Myometrial cell (primary cell): ENCODE data around the gene BBS1. TPM values are rescaled to one million over a fixed set of nuclear protein-coding genes. Genes with fewer than 3 reads are reported as not detected.

Experiments used
- total RNA-seq: library from RNA; depleted of rRNA; stranded (reverse); fragments of >200 nt; gene quantifications from 2 replicates; pipeline ENCODE4 v1.2.3, GENCODE V29; 2015

The BBS1 gene
- total RNA-seq = 30.8 and 39.8 TPM in 2 replicates

DNA sequence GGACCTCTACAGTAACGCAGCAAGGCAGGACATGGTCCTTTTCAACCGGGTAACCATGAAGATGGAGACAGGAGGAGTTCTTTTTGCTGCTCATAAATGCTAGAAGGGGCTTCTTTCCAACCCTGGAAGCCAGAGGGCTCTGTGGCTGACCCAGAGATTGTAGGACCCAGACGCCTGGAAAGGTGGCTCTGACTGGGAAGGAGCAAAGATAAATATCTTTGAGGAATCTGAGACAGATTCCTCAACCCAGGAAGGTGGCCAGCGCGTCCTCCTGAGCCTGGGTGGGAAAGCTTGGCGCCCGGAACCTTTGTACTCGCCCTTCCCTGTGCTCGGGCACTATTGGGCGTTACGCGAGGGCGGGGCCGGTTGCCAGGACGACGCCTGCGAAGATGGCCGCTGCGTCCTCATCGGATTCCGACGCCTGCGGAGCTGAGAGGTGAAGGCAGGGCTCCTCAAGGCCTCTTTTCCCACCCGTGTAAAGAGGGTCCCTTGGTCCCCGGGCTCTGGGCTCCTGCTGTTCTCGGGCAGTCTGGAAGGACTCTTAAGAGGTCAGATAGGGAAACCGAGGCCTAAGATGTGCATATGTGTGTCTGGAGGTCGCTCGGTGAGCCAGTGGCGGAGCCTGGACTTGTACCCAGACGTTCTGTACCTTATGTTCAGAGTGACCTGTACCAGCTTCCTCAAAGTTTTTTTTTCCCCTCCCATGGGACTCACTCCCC is at the start of gene BBS1:
BBS1 (plus strand) TSS at position 365 of the 719 bp plus-strand sequence; CDS start at position 390, 25 bp downstream.

DNA sequence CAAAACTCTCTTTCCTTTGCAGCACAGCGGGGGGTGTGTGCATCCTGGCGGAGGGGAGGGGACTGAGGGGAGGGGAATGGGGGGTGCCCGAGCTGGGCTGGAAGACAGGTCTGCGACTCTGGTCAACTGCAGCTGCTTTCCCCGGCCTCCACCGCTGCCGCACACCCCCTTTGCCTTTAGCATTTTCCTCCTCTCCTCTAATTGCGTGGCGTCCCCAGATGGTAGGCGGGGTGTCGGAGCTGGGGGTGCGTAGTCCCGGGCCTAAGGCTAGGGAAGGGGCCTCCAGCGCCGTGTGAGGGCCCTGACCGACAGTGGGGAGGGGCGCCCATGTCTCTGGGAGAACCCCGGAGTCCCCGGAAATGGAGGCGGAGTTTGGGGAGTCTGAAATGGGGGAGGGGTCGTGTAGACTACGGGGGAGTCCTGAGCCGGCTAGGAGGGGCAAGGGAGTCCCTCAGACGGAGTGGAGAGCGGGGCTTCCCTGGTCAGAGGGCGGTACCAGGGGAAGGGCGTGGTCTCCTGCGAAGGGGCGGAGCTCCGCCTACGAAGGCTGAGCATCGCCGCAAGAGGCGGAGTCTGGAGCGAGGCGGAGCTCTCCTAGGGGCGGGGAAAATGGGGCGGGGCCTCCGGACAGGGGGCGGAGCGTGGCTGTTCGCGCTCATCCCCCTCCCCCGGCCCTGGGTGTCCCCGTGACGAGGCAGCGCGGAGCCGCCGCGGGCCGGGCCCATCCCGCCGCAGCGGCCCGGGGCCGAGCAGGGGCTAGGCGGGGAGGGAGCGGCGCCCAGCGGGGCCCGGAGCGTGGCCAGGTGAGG is 44.0 kb upstream of the BBS1 start, which contains the start of gene PELI3:
PELI3 (plus strand) TSS at position 681 of the 809 bp plus-strand sequence. CDS start 1,224 bp downstream, outside the sequence.

DNA sequence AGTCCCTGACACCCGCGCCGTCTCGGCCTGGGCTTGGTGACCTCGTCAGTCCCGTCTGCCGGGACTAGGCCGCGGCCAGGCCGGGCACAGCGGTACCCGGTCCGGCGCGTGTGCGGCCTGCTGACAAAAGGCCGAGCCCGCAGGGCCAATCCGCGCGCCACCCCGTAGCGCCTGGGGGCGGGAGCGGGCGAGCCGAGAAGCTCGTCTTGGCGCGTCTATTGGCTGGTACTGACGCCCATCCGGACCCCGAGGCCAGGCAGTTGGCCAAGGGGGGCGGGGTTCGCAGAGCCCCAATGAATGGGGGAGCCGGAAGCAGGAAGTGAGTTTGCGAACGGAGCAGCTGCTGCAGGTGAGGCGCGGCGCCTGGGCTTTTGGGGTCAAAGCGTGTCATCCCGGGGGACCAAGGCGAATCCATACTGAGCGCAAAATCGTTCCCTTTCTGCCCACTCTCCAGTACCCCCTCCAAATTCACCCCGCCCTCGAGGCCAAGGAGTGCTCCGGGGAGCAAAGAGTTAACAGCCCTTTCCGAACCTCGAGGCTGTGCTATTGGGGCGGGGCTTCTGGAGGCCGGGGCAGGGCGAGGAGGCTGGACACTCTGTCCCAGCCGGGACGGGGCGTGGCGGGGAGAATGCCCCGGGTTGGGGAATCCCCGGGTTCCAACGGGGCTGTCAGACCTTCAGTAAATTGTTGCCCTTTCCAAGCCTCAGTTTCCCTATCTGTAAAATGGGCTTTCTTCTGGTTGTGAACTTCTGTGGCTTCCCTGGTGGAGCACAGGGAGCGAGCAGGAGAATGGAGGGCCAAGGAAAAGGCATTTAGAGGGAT is 30.1 kb upstream of the BBS1 start, which contains the start of gene DPP3:
DPP3 (plus strand) TSS at position 318 of the 822 bp plus-strand sequence. CDS start 1,767 bp downstream, outside the sequence.

DNA sequence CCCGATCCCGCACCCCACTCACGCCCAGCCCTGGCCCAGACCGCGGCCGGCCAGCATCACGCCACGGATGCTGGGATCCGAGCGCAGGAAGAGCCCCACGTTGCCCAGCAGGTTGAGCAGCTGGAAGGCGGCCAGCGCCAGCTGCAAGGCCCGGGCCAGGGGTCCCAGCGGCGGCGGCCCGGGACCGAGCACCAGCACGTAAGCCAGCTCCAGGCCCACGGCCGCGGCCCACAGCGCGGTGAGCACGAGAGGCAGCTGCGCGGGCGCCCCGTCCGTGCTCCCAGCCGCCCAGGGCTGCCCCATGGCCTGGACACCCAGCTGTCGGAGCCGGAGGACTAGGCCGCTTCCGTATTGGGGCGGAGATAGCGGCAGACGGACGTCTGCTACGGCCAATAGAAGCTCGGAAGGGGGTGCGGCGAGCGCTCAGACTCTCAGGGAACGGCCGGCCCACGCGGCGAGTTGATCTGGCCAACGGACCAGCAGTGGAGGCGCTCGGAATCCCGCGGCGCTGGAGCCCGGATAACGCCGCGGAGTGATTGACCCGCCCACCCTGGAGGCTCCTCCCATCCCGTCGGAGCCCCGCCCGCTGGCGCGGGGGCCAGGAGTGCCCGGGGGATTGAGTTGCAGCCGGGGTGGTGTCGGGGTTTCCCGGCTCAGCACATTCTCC is 35.4 kb downstream of the BBS1 start, which contains the start of gene ZDHHC24:
ZDHHC24 (minus strand) TSS at position 348 of the 667 bp plus-strand sequence; CDS start at position 303, 45 bp downstream.

DNA sequence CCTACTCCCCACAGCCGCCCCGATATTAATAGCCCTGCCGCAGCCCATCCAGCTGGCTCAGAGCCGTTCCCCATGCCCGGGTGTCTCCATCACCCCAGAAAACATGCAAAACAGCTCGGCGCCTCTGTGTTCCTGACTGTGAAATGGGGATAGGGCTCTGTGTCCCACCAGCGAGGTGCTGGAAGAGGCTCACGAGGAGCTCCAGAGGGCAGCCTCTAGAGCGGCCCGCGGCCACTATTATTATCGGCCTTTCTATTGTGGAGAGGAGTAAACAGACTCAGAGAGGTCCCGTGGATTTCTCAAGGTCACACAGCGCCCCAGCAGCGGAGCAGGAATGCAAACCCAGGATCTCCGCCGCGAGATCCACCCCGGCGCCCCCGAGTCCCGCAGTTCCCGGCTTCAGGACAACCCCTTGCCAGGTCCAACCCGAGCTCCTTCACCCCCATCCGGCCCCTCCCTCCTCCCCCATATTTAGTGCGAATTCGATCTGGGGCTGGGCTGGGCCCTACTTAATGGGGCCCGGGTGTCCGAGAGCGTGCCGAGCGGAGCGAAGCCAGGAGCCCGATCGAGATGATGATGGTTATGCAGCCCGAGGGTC is 36.0 kb downstream of the BBS1 start, which contains the start of gene ACTN3:
ACTN3 (plus strand) TSS at position 536 of the 598 bp plus-strand sequence; CDS start at position 571, 35 bp downstream.

DNA sequence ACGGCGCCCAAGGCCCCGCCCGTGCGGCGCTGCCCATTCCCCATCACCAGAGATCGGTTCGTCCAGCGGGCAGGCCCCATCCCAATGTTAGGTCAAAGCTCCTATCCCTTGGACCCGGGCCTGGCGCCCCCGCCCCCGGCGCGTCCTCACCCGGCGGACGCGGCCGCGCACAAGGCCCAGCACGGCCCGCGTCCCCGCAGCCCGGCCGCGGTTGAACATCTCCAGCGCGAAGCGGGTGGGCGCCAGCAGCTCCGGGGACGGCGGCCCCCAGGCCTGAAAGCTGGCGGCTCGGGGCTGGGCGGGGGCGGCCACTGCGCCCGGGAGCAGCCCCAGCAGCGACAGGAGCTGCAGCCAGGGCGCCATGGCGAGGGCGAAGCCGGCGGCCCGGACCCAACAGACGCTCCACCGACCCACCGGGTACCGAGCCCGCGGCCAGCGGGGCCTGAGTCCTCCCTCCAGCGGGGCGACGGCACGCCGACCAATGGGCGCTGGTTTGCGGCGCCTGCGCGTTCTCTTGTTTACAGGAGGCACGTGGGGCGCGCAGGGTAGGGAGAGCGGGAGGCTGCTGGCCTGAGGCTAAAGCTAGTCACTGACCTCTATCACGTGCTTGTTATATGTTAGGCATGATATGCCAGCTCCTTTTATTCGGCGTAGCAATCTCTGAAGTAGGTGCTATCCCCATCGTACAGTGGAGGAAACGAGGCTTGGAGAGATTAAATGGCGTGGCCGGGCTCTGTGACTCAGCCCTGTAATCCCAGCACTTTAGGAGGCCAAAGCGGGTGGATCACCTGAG is 57.9 kb downstream of the BBS1 start, which contains the start of gene CTSF:
CTSF (minus strand) TSS at position 483 of the 793 bp plus-strand sequence; CDS start at position 363, 120 bp downstream.

Other genes with a start within 250 kb of the BBS1 start
- gene RAB1B, start 242.0 kb upstream of the BBS1 start, total RNA-seq = 165 and 169 TPM in 2 replicates
- gene CNIH2, start 232.5 kb upstream of the BBS1 start, total RNA-seq = 0.29 TPM in 1 of 2 replicates, not detected in the other
- 239 and 330 TPM in 2 replicates for gene YIF1A, start 221.5 kb upstream of the BBS1 start, total RNA-seq
- gene TMEM151A, start 218.7 kb upstream of the BBS1 start, total RNA-seq = not detected in 2 replicates
- 93.4 and 98.0 TPM in 2 replicates for gene CD248, start 193.6 kb upstream of the BBS1 start, total RNA-seq
- 58.8 and 68.3 TPM in 2 replicates for gene RIN1, start 174.2 kb upstream of the BBS1 start, total RNA-seq
- 64.0 and 74.1 TPM in 2 replicates for gene BRMS1, start 165.5 kb upstream of the BBS1 start, total RNA-seq
- gene B4GAT1, start 163.0 kb upstream of the BBS1 start, total RNA-seq = 45.0 and 50.2 TPM in 2 replicates
- 0.71 and 1.2 TPM in 2 replicates for gene SLC29A2, start 138.9 kb upstream of the BBS1 start, total RNA-seq
- not detected in 2 replicates for gene NPAS4, start 89.6 kb upstream of the BBS1 start, total RNA-seq
- gene MRPL11, start 71.8 kb upstream of the BBS1 start, total RNA-seq = 63.1 and 66.9 TPM in 2 replicates
- 5.3 and 6.3 TPM in 2 replicates for gene PELI3, start 43.7 kb upstream of the BBS1 start, total RNA-seq
- 60.1 and 79.0 TPM in 2 replicates for gene DPP3, start 30.2 kb upstream of the BBS1 start, total RNA-seq
- gene ZDHHC24, start 35.4 kb downstream of the BBS1 start, total RNA-seq = 23.9 and 28.5 TPM in 2 replicates
- under 0.01 and 0.18 TPM in 2 replicates for gene ACTN3, start 36.3 kb downstream of the BBS1 start, total RNA-seq
- gene CTSF, start 58.0 kb downstream of the BBS1 start, total RNA-seq = 9.5 and 14.5 TPM in 2 replicates
- gene CCDC87, start 82.4 kb downstream of the BBS1 start, total RNA-seq = under 0.01 and 0.35 TPM in 2 replicates
- gene CCS, start 82.5 kb downstream of the BBS1 start, total RNA-seq = 32.4 and 40.1 TPM in 2 replicates
- gene RBM14, start 106.0 kb downstream of the BBS1 start, total RNA-seq = 34.2 and 34.9 TPM in 2 replicates
- 96.6 and 136 TPM in 2 replicates for gene RBM4, start 128.1 kb downstream of the BBS1 start, total RNA-seq
- 21.0 and 22.3 TPM in 2 replicates for gene RBM4B, start 167.3 kb downstream of the BBS1 start, total RNA-seq
- gene SPTBN2, start 218.6 kb downstream of the BBS1 start, total RNA-seq = 0.18 and 0.29 TPM in 2 replicates